GM19328 (cell line): Measurements from ENCODE around the gene CEP70.
"Not testable (repeated sequence)": the region's sequence is repeated elsewhere in the genome, so short reads cannot be mapped to it uniquely, and the experiment has no call there.

Experiments used
- ATAC-seq: cut with Tn5 transposase; IDR thresholded peaks from one replicate; pipeline ENCODE4 v1.9.1; 2021; ENCODE audit warnings: mild to moderate bottlenecking, moderate library complexity; ENCODE audit not compliant: unreplicated experiment

The CEP70 gene

GRCh38 chr3:138521445-138521844 lies 72.6 kb downstream of the CEP70 start:
- not testable (repeated sequence) for ATAC-seq

GRCh38 chr3:138513090-138513843 lies 80.8 kb downstream of the CEP70 start:
- ATAC-seq = no peak

GRCh38 chr3:138511945-138512344 lies 82.1 kb downstream of the CEP70 start:
- ATAC-seq = no peak

DNA sequence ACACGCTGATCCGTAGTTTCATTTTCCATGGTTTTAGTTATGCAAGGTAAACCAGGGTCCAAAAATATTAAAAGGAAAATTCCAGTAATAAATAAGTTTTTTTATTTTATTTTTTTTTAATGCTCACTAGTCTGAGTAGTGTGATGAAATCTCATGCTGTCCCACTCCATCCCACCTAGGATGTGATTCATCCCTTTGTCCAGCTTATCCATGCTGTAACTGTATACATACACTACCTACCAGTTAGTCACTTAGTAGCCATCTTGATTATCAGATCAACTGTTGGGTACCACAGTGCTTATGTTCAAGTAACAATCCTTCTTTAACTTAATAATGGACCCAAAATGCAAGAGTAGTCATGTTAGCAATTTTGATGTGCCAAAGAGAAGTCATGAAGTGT lies 84.5 kb downstream of the CEP70 start:
- ATAC-seq = no peak

GRCh38 chr3:138507524-138507923 lies 86.5 kb downstream of the CEP70 start:
- no peak for ATAC-seq

GRCh38 chr3:138498991-138499390 lies 95.1 kb downstream of the CEP70 start:
- no peak for ATAC-seq

GRCh38 chr3:138497851-138498250 lies 96.2 kb downstream of the CEP70 start:
- ATAC-seq = no peak

GRCh38 chr3:138497021-138497420 lies 97.0 kb downstream of the CEP70 start:
- no peak for ATAC-seq

- ATAC-seq = no peak
Measured at GRCh38 chr3:138496436-138496835, 97.6 kb downstream of the CEP70 start.

DNA sequence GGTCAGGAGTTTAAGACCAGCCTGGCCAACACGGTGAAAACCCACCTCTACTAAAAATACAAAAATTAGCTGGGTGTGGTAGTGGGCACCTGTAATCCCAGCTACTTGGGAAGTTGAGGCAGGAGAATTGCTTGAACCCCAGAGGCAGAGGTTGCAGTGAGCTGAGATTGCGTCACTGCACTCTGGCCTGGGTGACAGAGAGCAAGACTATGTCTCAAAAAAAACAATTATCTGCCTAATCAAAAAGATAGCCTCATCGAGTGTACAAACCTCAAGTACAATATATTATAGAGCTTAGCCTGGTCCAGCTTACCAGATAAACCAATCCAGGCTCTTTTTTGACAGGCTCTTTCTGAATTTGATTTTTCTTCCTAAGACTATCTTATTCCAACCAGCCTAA lies 98.4 kb downstream of the CEP70 start:
- ATAC-seq = not testable (repeated sequence)

- ATAC-seq = no peak
Measured at GRCh38 chr3:138494607-138494929, 99.5 kb downstream of the CEP70 start.

DNA sequence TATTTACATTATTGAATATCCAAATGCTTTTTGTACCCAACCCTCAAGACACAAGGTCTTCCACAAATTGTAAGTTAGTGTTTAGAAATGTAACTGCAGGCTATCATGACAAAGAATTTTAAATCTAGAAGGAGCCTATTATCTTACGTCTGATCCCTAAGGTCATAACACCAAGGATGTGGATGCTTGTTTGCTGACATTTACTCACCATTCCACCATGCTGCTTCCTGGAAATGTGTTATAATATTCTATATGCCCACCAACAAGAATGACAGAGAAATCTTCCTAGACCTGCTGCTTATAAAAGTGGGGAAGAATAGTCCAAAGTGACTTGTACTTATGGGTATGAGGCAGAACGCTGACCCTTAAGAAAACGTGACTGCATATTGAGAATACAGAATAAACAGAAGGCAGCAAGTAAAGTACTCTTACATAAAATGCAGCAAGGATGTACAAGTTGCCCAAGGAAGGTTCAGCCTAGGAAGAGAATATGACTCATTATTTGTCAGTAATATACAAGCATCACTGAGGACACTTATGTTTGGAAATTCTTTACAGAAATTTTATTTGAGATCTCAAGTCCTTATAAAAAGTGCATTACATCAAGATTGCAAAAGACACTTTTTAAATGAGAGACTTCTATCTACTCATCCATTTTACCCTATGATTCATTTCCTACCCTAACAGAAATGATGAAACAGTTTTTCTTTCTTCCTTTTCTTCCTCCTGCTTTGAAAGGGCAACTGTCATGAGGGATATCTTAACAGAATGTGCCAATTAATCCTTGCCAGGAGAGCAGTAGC lies 100.1 kb downstream of the CEP70 start:
- no peak for ATAC-seq

GRCh38 chr3:138492980-138493675 lies 100.9 kb downstream of the CEP70 start:
- ATAC-seq = no peak

GRCh38 chr3:138491971-138492370 lies 102.1 kb downstream of the CEP70 start:
- ATAC-seq = no peak

GRCh38 chr3:138486580-138486979 lies 107.5 kb downstream of the CEP70 start:
- ATAC-seq = not testable (repeated sequence)

GRCh38 chr3:138484672-138485071 lies 109.4 kb downstream of the CEP70 start:
- ATAC-seq = not testable (repeated sequence)

DNA sequence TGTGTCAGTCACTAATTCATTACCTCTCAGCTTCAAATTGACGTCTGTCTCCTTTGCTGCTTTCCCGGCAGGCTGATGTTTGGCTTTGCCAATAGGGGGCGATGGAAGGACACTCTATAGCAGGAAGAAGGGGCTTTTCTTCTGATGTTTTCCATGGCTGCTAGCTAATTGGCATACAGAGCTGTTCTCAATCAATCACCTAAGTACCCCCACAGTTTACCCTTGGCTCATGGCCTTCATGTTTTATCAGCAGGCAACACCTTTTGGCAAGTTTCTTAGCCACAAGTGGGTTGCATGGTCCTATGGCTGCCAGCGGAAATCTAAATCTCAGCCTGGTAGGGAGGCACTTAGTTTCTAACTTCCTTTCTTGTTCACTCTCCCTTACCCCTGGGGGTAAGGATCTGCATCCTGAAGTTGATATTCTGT lies 114.6 kb downstream of the CEP70 start:
- ATAC-seq = no peak

GRCh38 chr3:138477801-138478200 lies 116.3 kb downstream of the CEP70 start:
- ATAC-seq = no peak

DNA sequence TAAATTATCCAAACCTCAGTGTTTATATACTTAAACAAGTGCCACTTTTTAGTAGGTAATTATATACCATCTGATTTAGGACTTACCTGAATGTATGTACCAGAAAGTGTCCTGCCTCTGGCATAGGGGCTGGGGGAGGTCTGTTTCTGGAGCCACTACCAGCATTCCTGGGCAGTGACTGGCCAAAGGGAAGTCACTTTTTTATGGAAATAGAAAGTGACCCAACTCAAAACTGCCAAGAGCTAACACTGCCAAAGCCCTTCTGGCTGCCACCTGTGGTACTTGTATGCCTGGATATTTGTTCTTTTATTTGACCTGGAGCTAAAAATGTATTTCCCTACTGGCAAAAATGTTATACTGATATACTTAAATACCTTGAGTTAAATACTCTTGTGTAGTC lies 116.9 kb downstream of the CEP70 start:
- ATAC-seq = no peak

GRCh38 chr3:138476526-138476925 lies 117.5 kb downstream of the CEP70 start:
- ATAC-seq = no peak

DNA sequence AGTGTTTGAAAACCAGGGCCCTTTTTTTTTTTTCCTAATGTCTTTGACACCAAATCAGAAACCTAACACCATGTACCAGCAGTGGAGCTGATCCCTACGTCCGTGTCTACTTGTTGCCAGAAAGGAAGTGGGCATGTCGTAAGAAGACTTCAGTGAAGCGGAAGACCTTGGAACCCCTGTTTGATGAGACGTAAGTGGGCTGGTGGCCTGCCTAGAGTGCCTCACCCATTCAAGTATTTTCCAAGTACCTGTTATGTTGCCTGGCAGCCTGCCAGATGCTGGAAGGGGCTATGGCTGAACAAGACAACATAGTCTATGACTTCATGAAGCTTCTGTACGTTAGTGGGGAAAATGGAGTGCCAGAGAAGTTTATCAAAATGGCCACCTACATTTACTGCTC lies 119.9 kb downstream of the CEP70 start:
- ATAC-seq = no peak

DNA sequence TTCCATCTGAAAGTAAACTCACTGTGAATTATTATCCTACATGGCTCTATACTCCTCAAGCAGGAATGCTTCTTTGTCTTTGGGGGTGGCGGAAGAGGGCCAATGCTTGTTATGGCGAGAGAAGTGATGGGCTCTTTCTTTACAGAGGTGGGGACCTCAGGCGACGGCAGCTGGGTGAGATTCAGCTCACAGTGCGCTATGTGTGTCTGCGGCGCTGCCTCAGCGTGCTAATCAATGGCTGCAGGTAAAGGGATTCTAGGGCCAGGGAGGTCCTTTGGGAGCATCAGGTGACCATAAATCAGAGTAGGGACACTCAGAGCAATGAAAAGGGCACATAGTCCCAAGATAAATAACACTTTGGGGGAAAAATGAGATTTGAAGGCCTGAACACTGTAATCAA lies 120.7 kb downstream of the CEP70 start:
- no peak for ATAC-seq
